ENCODE results near the gene SIAE.
"Not testable (repeated sequence)": the region's sequence is repeated elsewhere in the genome, so short reads cannot be mapped to it uniquely, and the experiment has no call there.

The SIAE gene

GRCh38 chr11:124622531-124623451, 50.7 kb downstream of the SIAE start, which contains the start of gene TBRG1:
Gene TBRG1 (plus strand): TSS chr11:124622864. CDS start chr11:124623084, 220 bp downstream.
- peak; percentile 78 for DNase-seq

- no peak for DNase-seq
Measured at GRCh38 chr11:124618863-124619262, 54.7 kb downstream of the SIAE start.

GRCh38 chr11:124612567-124613246, 60.8 kb downstream of the SIAE start:
- no peak for DNase-seq

- no peak for DNase-seq
Measured at GRCh38 chr11:124612045-124612444, 61.5 kb downstream of the SIAE start.

GRCh38 chr11:124611064-124611463, 62.5 kb downstream of the SIAE start, which contains the start of gene PANX3:
Gene PANX3 (plus strand): TSS chr11:124611428. CDS start chr11:124611557, 129 bp downstream.
- no peak for DNase-seq

- no peak for DNase-seq
Measured at GRCh38 chr11:124610295-124610694, 63.2 kb downstream of the SIAE start.

- no peak for DNase-seq
Measured at GRCh38 chr11:124608147-124608546, 65.4 kb downstream of the SIAE start.

- DNase-seq: no peak
Measured at GRCh38 chr11:124605719-124606118, 67.8 kb downstream of the SIAE start.

GRCh38 chr11:124602723-124603122, 70.8 kb downstream of the SIAE start:
- not testable (repeated sequence) for DNase-seq

GRCh38 chr11:124602193-124602592, 71.3 kb downstream of the SIAE start:
- DNase-seq: no peak

GRCh38 chr11:124600621-124601320, 72.8 kb downstream of the SIAE start:
- DNase-seq: no peak

GRCh38 chr11:124597626-124598025, 75.9 kb downstream of the SIAE start:
- DNase-seq: no peak

- DNase-seq: no peak
Measured at GRCh38 chr11:124595302-124595701, 78.2 kb downstream of the SIAE start.

GRCh38 chr11:124592627-124593026, 80.9 kb downstream of the SIAE start:
- DNase-seq: no peak

GRCh38 chr11:124591430-124591829, 82.1 kb downstream of the SIAE start:
- DNase-seq: no peak

GRCh38 chr11:124586238-124586860, 87.2 kb downstream of the SIAE start:
- DNase-seq: peak; percentile 47

GRCh38 chr11:124584681-124585372, 88.7 kb downstream of the SIAE start:
- DNase-seq: no peak

GRCh38 chr11:124583781-124584180, 89.8 kb downstream of the SIAE start:
- DNase-seq: no peak

All from activated CD4-positive, CD25-positive, alpha-beta regulatory T cell treated with anti-CD3 and anti-CD28 coated beads, Interleukin-2, amount 50 U/mL, for 72 hours (primary cell).